Activated naive CD4-positive, alpha-beta T cell treated with anti-CD3 and anti-CD28 coated beads, Interleukin-2, amount 50 U/mL, for 72 hours (primary cell): ENCODE data around the gene P4HA1. TPM values are rescaled to one million over a fixed set of nuclear protein-coding genes. Genes with fewer than 3 reads are reported as not detected.
A peak's percentile ranks its signal among the peaks of the same experiment; 100 is the strongest.
"Not testable (repeated sequence)": the region's sequence is repeated elsewhere in the genome, so short reads cannot be mapped to it uniquely, and the experiment has no call there.

Source experiments
- ATAC-seq, 2 donors: fragments of 150-1000 bp; cut with Tn5 transposase; 2 replicates each; pipeline ENCODE4 v1.10.0; 2021; ENCODE audit warnings: mild to moderate bottlenecking in 2 of 2, moderate library complexity in 2 of 2
- DNase-seq, 2 donors: peaks; one replicate each; pipeline ENCODE4 v3.0.0; 2021 to 2022; ENCODE audit warnings: low spot score in 2 of 2
- H3K27ac Mint-ChIP-seq, 2 donors: one replicate each; pipeline ENCODE4 v1.8.0; 2022; ENCODE audit warnings: mild to moderate bottlenecking in 2 of 2, mixed read lengths in 2 of 2
- H3K36me3 Mint-ChIP-seq, 2 donors: one replicate each; pipeline ENCODE4 v1.8.0; 2022; ENCODE audit warnings: mixed read lengths in 2 of 2
- H3K9me3 Mint-ChIP-seq, 2 donors: one replicate each; pipeline ENCODE4 v1.8.0; 2022; ENCODE audit warnings: mixed read lengths in 2 of 2
- total RNA-seq, 2 donors: library from RNA; stranded (reverse); gene quantifications; one replicate each; pipeline ENCODE4 v1.2.3, GENCODE V29; 2022

P4HA1 gene
- total RNA-seq, result 10 to 100 TPM in 1 of 2 donors, 1 to 10 TPM in 1; 9.5 to 62.2 TPM

GRCh38 chr10:73096449-73097304 is at the start of gene P4HA1:
P4HA1 (minus strand) TSS chr10:73096866; CDS start chr10:73074883, 21,983 bp downstream.
- Mint-ChIP-seq H3K27ac (peak within 1 kb of the TSS; percentile 96 to 99), H3K9me3 (no peaks in the 10 kb centered on the region), H3K36me3 (peaks cover 0 to 13% of the 10 kb centered on the region in 2 donors)
- peak; percentile 88 to 89 for ATAC-seq
- DNase-seq, result peak; percentile 95 to 96

- H3K27ac Mint-ChIP-seq, result no peak overlapping the region
- ATAC-seq (no peak), DNase-seq (no peak)
- H3K9me3 Mint-ChIP-seq, result no peaks in the 10 kb centered on the region
- no peaks in the 10 kb centered on the region for H3K36me3 Mint-ChIP-seq
These were observed 44.9 kb upstream of the P4HA1 start for GRCh38 chr10:73141603-73142002.

GRCh38 chr10:73139251-73139650 is 42.6 kb upstream of the P4HA1 start:
- Mint-ChIP-seq H3K36me3 (peaks cover 0 to 4% of the 10 kb centered on the region in 2 donors), H3K27ac (peak overlapping the region in 1 of 2 donors; percentile 92), H3K9me3 (no peaks in the 10 kb centered on the region)
- no peak for ATAC-seq
- no peak for DNase-seq

- H3K36me3 Mint-ChIP-seq, result peaks cover 0 to 8% of the 10 kb centered on the region in 2 donors
- no peak for DNase-seq
- no peak overlapping the region for H3K27ac Mint-ChIP-seq
- H3K9me3 Mint-ChIP-seq, result no peaks in the 10 kb centered on the region
- no peak for ATAC-seq
These were observed 40.0 kb upstream of the P4HA1 start for GRCh38 chr10:73136627-73137026.

- no peak for ATAC-seq
- Mint-ChIP-seq H3K27ac (no peak overlapping the region), H3K36me3 (peaks cover 0 to 8% of the 10 kb centered on the region in 2 donors), H3K9me3 (no peaks in the 10 kb centered on the region)
- no peak for DNase-seq
These were observed 38.1 kb upstream of the P4HA1 start for GRCh38 chr10:73134727-73135126.

GRCh38 chr10:73131913-73132686 is 35.4 kb upstream of the P4HA1 start:
- ATAC-seq, result no peak
- Mint-ChIP-seq H3K9me3 (no peaks in the 10 kb centered on the region), H3K27ac (peak overlapping the region in 1 of 2 donors; percentile 12), H3K36me3 (peaks cover 0 to 8% of the 10 kb centered on the region in 2 donors)
- DNase-seq, result no peak

GRCh38 chr10:73131301-73131700 is 34.6 kb upstream of the P4HA1 start:
- DNase-seq (no peak), ATAC-seq (no peak)
- Mint-ChIP-seq H3K27ac (no peak overlapping the region), H3K36me3 (peaks cover 0 to 8% of the 10 kb centered on the region in 2 donors), H3K9me3 (no peaks in the 10 kb centered on the region)

- H3K36me3 Mint-ChIP-seq, result no peaks in the 10 kb centered on the region
- no peaks in the 10 kb centered on the region for H3K9me3 Mint-ChIP-seq
- no peak overlapping the region for H3K27ac Mint-ChIP-seq
These were observed 29.7 kb upstream of the P4HA1 start for GRCh38 chr10:73126343-73126742.

GRCh38 chr10:73119952-73120351 is 23.3 kb upstream of the P4HA1 start:
- H3K36me3 Mint-ChIP-seq, result no peaks in the 10 kb centered on the region

More at GRCh38 chr10:73126343-73126742, 29.7 kb upstream of the P4HA1 start:
- no peak for DNase-seq
- no peak for ATAC-seq

GRCh38 chr10:73119457-73119856 is 22.8 kb upstream of the P4HA1 start:
- no peaks in the 10 kb centered on the region for H3K36me3 Mint-ChIP-seq
- no peaks in the 10 kb centered on the region for H3K9me3 Mint-ChIP-seq
- DNase-seq (no peak), ATAC-seq (no peak)
- H3K27ac Mint-ChIP-seq, result no peak overlapping the region

More at GRCh38 chr10:73119952-73120351, 23.3 kb upstream of the P4HA1 start:
- Mint-ChIP-seq H3K9me3 (no peaks in the 10 kb centered on the region), H3K27ac (no peak overlapping the region)
- ATAC-seq (no peak), DNase-seq (no peak)

GRCh38 chr10:73117976-73118743 is 21.5 kb upstream of the P4HA1 start:
- DNase-seq (no peak), ATAC-seq (no peak)
- H3K36me3 Mint-ChIP-seq, result no peaks in the 10 kb centered on the region
- H3K27ac Mint-ChIP-seq, result no peak overlapping the region
- H3K9me3 Mint-ChIP-seq, result no peaks in the 10 kb centered on the region

GRCh38 chr10:73116017-73116416 is 19.4 kb upstream of the P4HA1 start:
- Mint-ChIP-seq H3K27ac (no peak overlapping the region), H3K36me3 (no peaks in the 10 kb centered on the region), H3K9me3 (no peaks in the 10 kb centered on the region)
- DNase-seq, result no peak
- ATAC-seq, result no peak

GRCh38 chr10:73113551-73113950 is 16.9 kb upstream of the P4HA1 start:
- H3K36me3 Mint-ChIP-seq, result peaks cover 18% of the 10 kb centered on the region in 2 donors

GRCh38 chr10:73112032-73112431 is 15.4 kb upstream of the P4HA1 start:
- H3K27ac Mint-ChIP-seq, DNase-seq, H3K9me3 Mint-ChIP-seq: not testable (repeated sequence)

More at GRCh38 chr10:73113551-73113950, 16.9 kb upstream of the P4HA1 start:
- Mint-ChIP-seq H3K9me3 (peaks cover 3 to 8% of the 10 kb centered on the region in 2 donors), H3K27ac (no peak overlapping the region)
- no peak for DNase-seq
- ATAC-seq, result no peak

GRCh38 chr10:73110345-73110849 is 13.7 kb upstream of the P4HA1 start, which contains the start of gene NUDT13:
NUDT13 (plus strand) TSS chr10:73110455; CDS start chr10:73114366, 3,911 bp downstream.
- peak; percentile 66 to 86 for ATAC-seq
- Mint-ChIP-seq H3K36me3 (peaks cover 22 to 24% of the 10 kb centered on the region in 2 donors), H3K9me3 (peaks cover 3 to 8% of the 10 kb centered on the region in 2 donors), H3K27ac (peak within 1 kb of the TSS; percentile 85 to 94)
- DNase-seq, result peak in 1 of 2 donors; percentile 17

More at GRCh38 chr10:73112032-73112431, 15.4 kb upstream of the P4HA1 start:
- peaks cover 19 to 22% of the 10 kb centered on the region in 2 donors for H3K36me3 Mint-ChIP-seq
- not testable (repeated sequence) for ATAC-seq

- ATAC-seq, result peak in 1 of 2 donors; percentile 7
- not testable (repeated sequence) for H3K27ac Mint-ChIP-seq, DNase-seq, H3K9me3 Mint-ChIP-seq
- peaks cover 22 to 24% of the 10 kb centered on the region in 2 donors for H3K36me3 Mint-ChIP-seq
These were observed 12.6 kb upstream of the P4HA1 start for GRCh38 chr10:73109248-73109652.
